Karpas-422 (cell line): ENCODE data around the gene PLAC9. TPM values are rescaled to one million over a fixed set of nuclear protein-coding genes. Genes with fewer than 3 reads are reported as not detected.
"Not testable (repeated sequence)": the region's sequence is repeated elsewhere in the genome, so short reads cannot be mapped to it uniquely, and the experiment has no call there.

Experiments
- DNase-seq: peaks from one replicate; pipeline ENCODE4 v3.0.0-alpha.2; 2015
- H2AFZ ChIP-seq: fragments of 200-600 bp; sonication (generic); 2 replicates; pipeline ENCODE4 v1.6.1; 2014; ENCODE audit warnings: antibody characterized with exemption, low read length, mixed read lengths
- H3K27ac ChIP-seq: fragments of 200-600 bp; sonication (generic); 2 replicates; pipeline ENCODE4 v1.5.1; 2014; ENCODE audit warnings: mild to moderate bottlenecking, low read length, moderate library complexity
- H3K27me3 ChIP-seq: fragments of 200-600 bp; sonication (generic); 2 replicates; pipeline ENCODE4 v1.6.1; 2014; ENCODE audit warnings: low read length, mixed read lengths
- H3K36me3 ChIP-seq: fragments of 200-600 bp; sonication (generic); 2 replicates; pipeline ENCODE4 v1.6.1; 2014; ENCODE audit warnings: low read length, mixed read lengths; ENCODE audit not compliant: insufficient read depth
- H3K4me1 ChIP-seq: fragments of 200-600 bp; sonication (generic); 2 replicates; pipeline ENCODE4 v1.6.1; 2014; ENCODE audit warnings: mild to moderate bottlenecking, low read length, mixed read lengths
- H3K4me2 ChIP-seq: fragments of 200-600 bp; sonication (generic); 2 replicates; pipeline ENCODE4 v1.6.1; 2014; ENCODE audit warnings: low read length, low read depth, mild to moderate bottlenecking; ENCODE audit not compliant: poor library complexity, severe bottlenecking
- H3K4me3 ChIP-seq: fragments of 200-600 bp; sonication (generic); 2 replicates; pipeline ENCODE4 v1.5.1; 2014; ENCODE audit warnings: mild to moderate bottlenecking, antibody characterized with exemption, low read length, mixed read lengths
- H3K79me2 ChIP-seq: fragments of 200-600 bp; sonication (generic); 2 replicates; pipeline ENCODE4 v1.6.1; 2014; ENCODE audit warnings: mild to moderate bottlenecking, low read length, mixed read lengths
- H3K9ac ChIP-seq: fragments of 200-600 bp; sonication (generic); 2 replicates; pipeline ENCODE4 v1.6.0; 2014; ENCODE audit warnings: low read length
- H3K9me2 ChIP-seq: fragments of 200-600 bp; sonication (generic), shearing (Covaris generic); replicated peaks from 2 replicates; pipeline ENCODE4 v1.6.0; 2014; ENCODE audit warnings: mild to moderate bottlenecking, low read length, moderate library complexity; ENCODE audit not compliant: insufficient read depth
- H3K9me3 ChIP-seq: fragments of 300-700, 200-600 bp; sonication (generic); 2 replicates; pipeline ENCODE4 v1.6.1; 2014; ENCODE audit warnings: low read length, mixed read lengths
- H4K20me1 ChIP-seq: fragments of 200-600 bp; sonication (generic); 2 replicates; pipeline ENCODE4 v1.6.1; 2014; ENCODE audit warnings: mild to moderate bottlenecking, antibody characterized with exemption, low read length, low read depth; ENCODE audit not compliant: insufficient read depth
- total RNA-seq: library from RNA; depleted of rRNA; stranded (reverse); fragments of >200 nt; shearing (Covaris generic); gene quantifications from 2 replicates; pipeline ENCODE4 v1.2.3, GENCODE V29; 2014; ENCODE audit warnings: low replicate concordance; rRNA removed

Gene PLAC9
- not detected in 2 replicates for total RNA-seq

GRCh38 chr10:80132299-80133139 lies at the start of gene PLAC9:
Gene PLAC9, plus strand, starts transcription at chr10:80132730. Its CDS starts 33 bp downstream, at chr10:80132763.
- H3K27ac ChIP-seq, result no peak within 1 kb of the TSS
- H3K27me3 ChIP-seq, result no peaks in the 10 kb centered on the region
- H3K9me3 ChIP-seq, result no peaks in the 10 kb centered on the region
- H3K36me3 ChIP-seq, result no peaks in the 10 kb centered on the region
- H3K4me3 ChIP-seq, result no peak within 1 kb of the TSS
- no peak for DNase-seq
- no peak within 1 kb of the TSS for H3K4me2 ChIP-seq
- H3K79me2 ChIP-seq, result no peaks in the 10 kb centered on the region
- H4K20me1 ChIP-seq, result no peaks in the 10 kb centered on the region
- no peak within 1 kb of the TSS for H2AFZ ChIP-seq
- no peaks in the 10 kb centered on the region for H3K4me1 ChIP-seq
- H3K9ac ChIP-seq, result no peak within 1 kb of the TSS
- H3K9me2 ChIP-seq, result no peaks in the 10 kb centered on the region

- H3K27ac ChIP-seq, result no peak overlapping the region
- H3K9ac ChIP-seq, result no peak overlapping the region
- H3K79me2 ChIP-seq, result no peaks in the 10 kb centered on the region
- no peak overlapping the region for H3K4me2 ChIP-seq
- H2AFZ ChIP-seq, result no peak overlapping the region
- H4K20me1 ChIP-seq, result no peaks in the 10 kb centered on the region
- H3K9me3 ChIP-seq, result no peaks in the 10 kb centered on the region
- H3K27me3 ChIP-seq, result no peaks in the 10 kb centered on the region
- H3K4me1 ChIP-seq, result no peaks in the 10 kb centered on the region
- no peaks in the 10 kb centered on the region for H3K36me3 ChIP-seq
- H3K9me2 ChIP-seq, result no peaks in the 10 kb centered on the region
- no peak for DNase-seq
- H3K4me3 ChIP-seq, result no peak overlapping the region
Observed at GRCh38 chr10:80090121-80090520, 42.4 kb upstream of the PLAC9 start.

- H3K27me3 ChIP-seq, result no peaks in the 10 kb centered on the region
- no peaks in the 10 kb centered on the region for H3K4me1 ChIP-seq
- no peak overlapping the region for H3K9ac ChIP-seq
- no peak overlapping the region for H3K4me2 ChIP-seq
- no peaks in the 10 kb centered on the region for H3K79me2 ChIP-seq
- H2AFZ ChIP-seq, result no peak overlapping the region
- H3K9me3 ChIP-seq, result no peaks in the 10 kb centered on the region
- H4K20me1 ChIP-seq, result no peaks in the 10 kb centered on the region
- H3K4me3 ChIP-seq, result no peak overlapping the region
- no peak for DNase-seq
- no peaks in the 10 kb centered on the region for H3K9me2 ChIP-seq
- H3K36me3 ChIP-seq, result no peaks in the 10 kb centered on the region
- H3K27ac ChIP-seq, result no peak overlapping the region
Observed at GRCh38 chr10:80094231-80094630, 38.3 kb upstream of the PLAC9 start.

- DNase-seq, H2AFZ ChIP-seq, H3K27me3 ChIP-seq: not testable (repeated sequence)
Observed at GRCh38 chr10:80098272-80098671, 34.3 kb upstream of the PLAC9 start.

GRCh38 chr10:80099295-80099694 lies 33.2 kb upstream of the PLAC9 start:
- not testable (repeated sequence) for H3K9me2 ChIP-seq, DNase-seq, H3K4me3 ChIP-seq, H3K9ac ChIP-seq, H3K9me3 ChIP-seq, H3K36me3 ChIP-seq, H3K4me2 ChIP-seq, H3K79me2 ChIP-seq, H3K27ac ChIP-seq, H2AFZ ChIP-seq, H3K27me3 ChIP-seq, H3K4me1 ChIP-seq, H4K20me1 ChIP-seq

More at GRCh38 chr10:80098272-80098671, 34.3 kb upstream of the PLAC9 start:
- H3K9me2 ChIP-seq, H3K27ac ChIP-seq, H3K9ac ChIP-seq, H3K4me1 ChIP-seq, H3K9me3 ChIP-seq, H3K36me3 ChIP-seq, H3K4me3 ChIP-seq, H3K4me2 ChIP-seq, H3K79me2 ChIP-seq, H4K20me1 ChIP-seq: not testable (repeated sequence)

- H3K36me3 ChIP-seq, result no peaks in the 10 kb centered on the region
- DNase-seq, result no peak
- no peaks in the 10 kb centered on the region for H3K9me2 ChIP-seq
- H3K27ac ChIP-seq, result no peak overlapping the region
- no peak overlapping the region for H3K4me2 ChIP-seq
- H3K4me3 ChIP-seq, result no peak overlapping the region
- H3K9ac ChIP-seq, result no peak overlapping the region
- no peaks in the 10 kb centered on the region for H3K79me2 ChIP-seq
- H4K20me1 ChIP-seq, result no peaks in the 10 kb centered on the region
- no peaks in the 10 kb centered on the region for H3K27me3 ChIP-seq
- no peak overlapping the region for H2AFZ ChIP-seq
- no peaks in the 10 kb centered on the region for H3K9me3 ChIP-seq
- peaks cover 7% of the 10 kb centered on the region for H3K4me1 ChIP-seq
Observed at GRCh38 chr10:80100116-80100515, 32.4 kb upstream of the PLAC9 start.

- H3K27me3 ChIP-seq, result no peaks in the 10 kb centered on the region
- H3K36me3 ChIP-seq, result no peaks in the 10 kb centered on the region
- H3K4me3 ChIP-seq, result no peak overlapping the region
- H3K9ac ChIP-seq, result no peak overlapping the region
- H3K9me3 ChIP-seq, result no peaks in the 10 kb centered on the region
- H3K4me1 ChIP-seq, result peaks cover 7% of the 10 kb centered on the region
- H3K4me2 ChIP-seq, result no peak overlapping the region
- no peak for DNase-seq
- H2AFZ ChIP-seq, result no peak overlapping the region
- H3K79me2 ChIP-seq, result no peaks in the 10 kb centered on the region
- no peaks in the 10 kb centered on the region for H3K9me2 ChIP-seq
- H3K27ac ChIP-seq, result no peak overlapping the region
- no peaks in the 10 kb centered on the region for H4K20me1 ChIP-seq
Observed at GRCh38 chr10:80100861-80101695, 31.5 kb upstream of the PLAC9 start.
